Mesenchymal stem cell (in vitro differentiated cells and primary cell): ENCODE measurements around the gene VPS13A.

Source experiments
- DNase-seq: peaks from one replicate; pipeline ENCODE4 v3.0.0-alpha.2; 2013
- H2AFZ ChIP-seq: one replicate; pipeline ENCODE4 v1.6.1; 2013; ENCODE audit warnings: low read depth, mild to moderate bottlenecking, control low read depth, inconsistent platforms, low read length, moderate library complexity
- H2AK5ac ChIP-seq: 2 replicates; pipeline ENCODE4 v1.6.1; 2013; ENCODE audit warnings: low read length, moderate library complexity, mild to moderate bottlenecking, inconsistent platforms; ENCODE audit not compliant: severe bottlenecking
- H2BK120ac ChIP-seq: one replicate; pipeline ENCODE4 v1.6.1; 2013; ENCODE audit warnings: low read depth, mild to moderate bottlenecking, inconsistent platforms, low read length, moderate library complexity
- H2BK12ac ChIP-seq, 2 experiments: one replicate each; pipeline ENCODE4 v1.6.1; 2013; ENCODE audit warnings: inconsistent platforms in 2 of 2, low read length in 2 of 2, mild to moderate bottlenecking in 2 of 2, moderate library complexity in 2 of 2, control low read depth in 1 of 2
- H2BK15ac ChIP-seq: one replicate; pipeline ENCODE4 v1.6.1; 2013; ENCODE audit warnings: mild to moderate bottlenecking, low read depth, inconsistent platforms; ENCODE audit not compliant: poor library complexity, severe bottlenecking
- H2BK5ac ChIP-seq: 2 replicates; pipeline ENCODE4 v1.6.1; 2013; ENCODE audit warnings: low read depth, mild to moderate bottlenecking, low read length, control low read depth, inconsistent platforms; ENCODE audit not compliant: poor library complexity, severe bottlenecking
- H3K14ac ChIP-seq, 2 experiments: one replicate each; pipeline ENCODE4 v1.6.1; 2013; ENCODE audit warnings: inconsistent platforms in 2 of 2, low read length in 2 of 2, control low read depth in 1 of 2, mild to moderate bottlenecking in 1 of 2, moderate library complexity in 1 of 2
- H3K18ac ChIP-seq, 2 experiments: one replicate each; pipeline ENCODE4 v1.6.1; 2013; ENCODE audit warnings: inconsistent platforms in 2 of 2, low read length in 2 of 2, control low read depth in 1 of 2, low read depth in 1 of 2, mild to moderate bottlenecking in 1 of 2
- H3K23ac ChIP-seq, 2 experiments: one replicate each; pipeline ENCODE4 v1.6.1; 2013; ENCODE audit warnings: inconsistent platforms in 2 of 2, low read length in 2 of 2, mild to moderate bottlenecking in 2 of 2, moderate library complexity in 2 of 2, control low read depth in 1 of 2
- H3K27ac ChIP-seq: 2 replicates; pipeline ENCODE4 v1.5.1; 2013; ENCODE audit warnings: mild to moderate bottlenecking, moderate library complexity, low read length, control low read depth, inconsistent platforms; ENCODE audit not compliant: poor library complexity, severe bottlenecking
- H3K27me3 ChIP-seq, 2 experiments: 2 replicates each; pipeline versions ENCODE4 v1.6.1 to v1.7.0; 2013; ENCODE audit warnings: low read length in 2 of 2, mild to moderate bottlenecking in 2 of 2, moderate library complexity in 2 of 2, control low read depth in 1 of 2, inconsistent platforms in 1 of 2; ENCODE audit not compliant: control insufficient read depth in 1 of 2, insufficient read depth in 1 of 2
- H3K36me3 ChIP-seq, 2 experiments: 2 replicates each; pipeline versions ENCODE4 v1.6.1 to v1.7.0; 2013; ENCODE audit warnings: low read length in 2 of 2, control low read depth in 1 of 2, inconsistent platforms in 1 of 2, low read depth in 1 of 2, mild to moderate bottlenecking in 1 of 2; ENCODE audit not compliant: insufficient read depth in 2 of 2, control insufficient read depth in 1 of 2
- H3K4ac ChIP-seq, 2 experiments: one replicate each; pipeline ENCODE4 v1.6.1; 2013; ENCODE audit warnings: inconsistent platforms in 2 of 2, low read length in 2 of 2, mild to moderate bottlenecking in 2 of 2, moderate library complexity in 2 of 2, control low read depth in 1 of 2, low read depth in 1 of 2
- H3K4me1 ChIP-seq: 2 replicates; pipeline ENCODE4 v1.6.1; 2013; ENCODE audit warnings: low read depth, low read length, control low read depth; ENCODE audit not compliant: control insufficient read depth, insufficient read depth
- H3K4me2 ChIP-seq: 2 replicates; pipeline ENCODE4 v1.6.1; 2013; ENCODE audit warnings: low read length, mild to moderate bottlenecking, inconsistent platforms; ENCODE audit not compliant: poor library complexity, severe bottlenecking
- H3K4me3 ChIP-seq, 2 experiments: 2 replicates each; pipeline versions ENCODE4 v1.5.1 to v1.7.0; 2013; ENCODE audit warnings: low read length in 2 of 2, mild to moderate bottlenecking in 2 of 2, control low read depth in 1 of 2, low read depth in 1 of 2; ENCODE audit not compliant: insufficient read depth in 1 of 2
- H3K79me1 ChIP-seq: replicated peaks from 2 replicates; pipeline ENCODE4 v1.6.1; 2013; ENCODE audit warnings: mild to moderate bottlenecking, control low read depth, low read length, inconsistent platforms; ENCODE audit not compliant: poor library complexity, severe bottlenecking
- H3K9ac ChIP-seq: 2 replicates; pipeline ENCODE4 v1.7.0; 2013; ENCODE audit warnings: mild to moderate bottlenecking, low read length, moderate library complexity
- H3K9me3 ChIP-seq: 2 replicates; pipeline ENCODE4 v1.7.0; 2013; ENCODE audit warnings: mild to moderate bottlenecking, low read length; ENCODE audit not compliant: control insufficient read depth
- H4K8ac ChIP-seq: one replicate; pipeline ENCODE4 v1.6.1; 2013; ENCODE audit warnings: inconsistent platforms, mild to moderate bottlenecking, low read length, moderate library complexity
- H4K91ac ChIP-seq: one replicate; pipeline ENCODE4 v1.6.1; 2013; ENCODE audit warnings: mild to moderate bottlenecking, low read length, inconsistent platforms
- WGBS: methylation state at CpG from one replicate; pipeline ENCODE4 v1.1.7; 2013; ENCODE audit warnings: mixed read lengths; 5-methylcytosine and 5-hydroxymethylcytosine counted together

The VPS13A gene

GRCh38 chr9:77142366-77142765 lies 35.0 kb upstream of the VPS13A start:
- H3K27me3 ChIP-seq: peaks cover 0 to 5% of the 10 kb centered on the region in 2 experiments
- H3K18ac ChIP-seq: no peak overlapping the region
- no peak overlapping the region for H4K91ac ChIP-seq
- H2BK120ac ChIP-seq: no peak overlapping the region
- 100% methylated on average over 1 of the region's 2 CpGs for WGBS
- no peaks in the 10 kb centered on the region for H3K36me3 ChIP-seq
- H3K27ac ChIP-seq: no peak overlapping the region
- no peak overlapping the region for H3K4me2 ChIP-seq
- H2BK15ac ChIP-seq: no peak overlapping the region
- H3K23ac ChIP-seq: no peak overlapping the region
- H2BK12ac ChIP-seq: no peak overlapping the region
- no peak overlapping the region for H2AK5ac ChIP-seq
- H3K79me1 ChIP-seq: no peaks in the 10 kb centered on the region
- no peak overlapping the region for H2BK5ac ChIP-seq
- no peaks in the 10 kb centered on the region for H3K4me1 ChIP-seq
- no peak for DNase-seq
- no peak overlapping the region for H2AFZ ChIP-seq
- H3K9me3 ChIP-seq: no peaks in the 10 kb centered on the region
- H3K14ac ChIP-seq: no peak overlapping the region
- H4K8ac ChIP-seq: no peak overlapping the region
- no peak overlapping the region for H3K9ac ChIP-seq
- H3K4ac ChIP-seq: no peak overlapping the region
- no peak overlapping the region for H3K4me3 ChIP-seq

- 43% methylated on average over 2 of the region's 2 CpGs for WGBS
- Histone ChIP-seq H2AK5ac (no peak overlapping the region), H3K14ac (no peak overlapping the region), H3K23ac (no peak overlapping the region), H3K9ac (no peak overlapping the region), H2BK12ac (no peak overlapping the region), H3K18ac (no peak overlapping the region), H3K4me1 (no peaks in the 10 kb centered on the region), H2BK15ac (no peak overlapping the region), H4K8ac (no peak overlapping the region), H3K4me3 (no peak overlapping the region), H3K36me3 (no peaks in the 10 kb centered on the region), H2AFZ (no peak overlapping the region), H3K9me3 (no peaks in the 10 kb centered on the region), H2BK120ac (no peak overlapping the region), H2BK5ac (no peak overlapping the region), H3K4me2 (no peak overlapping the region), H4K91ac (no peak overlapping the region), H3K79me1 (no peaks in the 10 kb centered on the region), H3K27ac (no peak overlapping the region), H3K4ac (no peak overlapping the region), H3K27me3 (peaks cover 14 to 42% of the 10 kb centered on the region in 2 experiments)
- DNase-seq: no peak
Observed at GRCh38 chr9:77149879-77150278, 27.5 kb upstream of the VPS13A start.

GRCh38 chr9:77152289-77152688 lies 25.0 kb upstream of the VPS13A start:
- Histone ChIP-seq H3K9me3 (no peaks in the 10 kb centered on the region), H3K18ac (no peak overlapping the region), H3K4me3 (no peak overlapping the region), H3K4ac (no peak overlapping the region), H4K8ac (no peak overlapping the region), H3K27ac (no peak overlapping the region), H3K4me1 (no peaks in the 10 kb centered on the region), H3K9ac (no peak overlapping the region), H4K91ac (no peak overlapping the region), H2BK15ac (no peak overlapping the region), H3K36me3 (no peaks in the 10 kb centered on the region), H2BK120ac (no peak overlapping the region), H3K27me3 (peaks cover 14 to 45% of the 10 kb centered on the region in 2 experiments), H3K14ac (no peak overlapping the region), H2AFZ (no peak overlapping the region), H3K4me2 (no peak overlapping the region), H3K79me1 (no peaks in the 10 kb centered on the region), H2BK12ac (no peak overlapping the region), H3K23ac (no peak overlapping the region), H2AK5ac (no peak overlapping the region), H2BK5ac (no peak overlapping the region)
- no CpG with 5 or more reads among the region's 1 CpG for WGBS
- no peak for DNase-seq

- Histone ChIP-seq H3K18ac (no peak overlapping the region), H3K4me1 (peaks cover 1% of the 10 kb centered on the region), H3K9ac (no peak overlapping the region), H3K4ac (no peak overlapping the region), H3K9me3 (no peaks in the 10 kb centered on the region), H3K36me3 (no peaks in the 10 kb centered on the region), H2BK12ac (no peak overlapping the region), H3K23ac (no peak overlapping the region), H2BK5ac (no peak overlapping the region), H3K14ac (no peak overlapping the region), H3K4me3 (no peak overlapping the region), H4K8ac (no peak overlapping the region), H3K79me1 (no peaks in the 10 kb centered on the region), H2BK120ac (no peak overlapping the region), H2AFZ (no peak overlapping the region), H4K91ac (no peak overlapping the region), H3K4me2 (no peak overlapping the region), H2BK15ac (no peak overlapping the region), H2AK5ac (no peak overlapping the region), H3K27me3 (peaks cover 8 to 37% of the 10 kb centered on the region in 2 experiments), H3K27ac (no peak overlapping the region)
- DNase-seq: no peak
- no CpG with 5 or more reads among the region's 2 CpGs for WGBS
Observed at GRCh38 chr9:77156646-77157371, 20.5 kb upstream of the VPS13A start.
